GOT3 (cell line): ENCODE data around the gene MYO10.
"Not testable (repeated sequence)": the region's sequence is repeated elsewhere in the genome, so short reads cannot be mapped to it uniquely, and the experiment has no call there.

Source experiments
- DNase-seq: peaks from one replicate; lab custom pipeline; 2025; ENCODE audit warnings: mixed read lengths; lab: John Stamatoyannopoulos, UW

The MYO10 gene

DNA sequence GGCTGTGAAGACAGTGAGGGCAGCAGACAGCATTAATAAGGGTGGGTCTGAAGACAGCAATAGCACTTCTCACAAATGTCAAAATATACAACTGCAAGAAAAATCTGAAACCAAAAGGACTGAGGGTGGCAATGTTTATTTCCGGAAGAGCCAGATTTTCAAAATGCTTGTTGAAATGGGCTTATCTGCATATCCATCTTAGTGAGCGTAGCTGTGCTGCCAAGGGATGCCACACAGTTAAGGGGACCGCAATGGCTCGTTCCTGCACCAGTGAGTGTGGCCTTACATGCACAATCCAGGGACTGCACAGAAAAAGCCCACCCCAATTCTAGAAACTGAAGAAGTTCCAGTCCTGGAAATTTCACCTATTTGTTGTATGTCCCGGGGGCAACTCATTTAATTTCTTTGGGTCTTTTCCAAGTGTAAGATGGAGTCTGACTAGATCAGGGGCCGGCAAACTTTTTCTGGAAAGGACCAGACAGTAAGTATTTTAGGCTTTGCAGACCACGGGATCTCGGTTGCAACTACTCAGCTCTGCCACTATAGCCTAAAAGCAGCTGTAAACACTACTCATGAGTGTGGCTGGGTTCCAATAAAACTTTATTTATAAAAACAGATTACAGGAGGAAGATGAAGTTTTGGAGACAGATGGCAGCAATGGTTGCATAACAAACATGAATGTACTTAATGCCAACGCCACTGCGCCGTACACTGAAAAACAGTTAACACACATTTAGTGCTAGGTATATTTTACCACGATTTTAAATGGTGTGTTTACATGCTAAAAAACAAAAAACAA, 154.1 kb downstream of the MYO10 start:
- DNase-seq: no peak

GRCh38 chr5:16780325-16780724, 155.8 kb downstream of the MYO10 start:
- no peak for DNase-seq

DNA sequence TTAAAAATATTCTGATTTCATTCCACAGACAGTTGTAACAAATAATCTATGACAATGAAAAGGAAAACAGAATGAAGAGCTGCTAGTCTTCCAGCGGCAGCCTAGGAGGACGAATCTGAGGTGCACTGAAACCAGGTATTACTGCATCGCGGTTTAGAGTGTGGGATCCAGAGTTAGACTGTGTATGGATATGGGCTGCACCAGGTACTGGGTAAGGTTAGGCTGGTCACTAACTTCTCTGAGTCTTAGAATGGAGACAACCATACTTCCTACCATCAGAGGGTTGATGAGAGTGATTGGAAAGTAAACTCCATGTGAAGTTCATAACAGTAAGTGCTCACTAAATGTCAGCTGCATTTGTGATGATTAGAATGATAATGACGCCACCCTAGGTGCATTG, 158.7 kb downstream of the MYO10 start:
- no peak for DNase-seq

DNA sequence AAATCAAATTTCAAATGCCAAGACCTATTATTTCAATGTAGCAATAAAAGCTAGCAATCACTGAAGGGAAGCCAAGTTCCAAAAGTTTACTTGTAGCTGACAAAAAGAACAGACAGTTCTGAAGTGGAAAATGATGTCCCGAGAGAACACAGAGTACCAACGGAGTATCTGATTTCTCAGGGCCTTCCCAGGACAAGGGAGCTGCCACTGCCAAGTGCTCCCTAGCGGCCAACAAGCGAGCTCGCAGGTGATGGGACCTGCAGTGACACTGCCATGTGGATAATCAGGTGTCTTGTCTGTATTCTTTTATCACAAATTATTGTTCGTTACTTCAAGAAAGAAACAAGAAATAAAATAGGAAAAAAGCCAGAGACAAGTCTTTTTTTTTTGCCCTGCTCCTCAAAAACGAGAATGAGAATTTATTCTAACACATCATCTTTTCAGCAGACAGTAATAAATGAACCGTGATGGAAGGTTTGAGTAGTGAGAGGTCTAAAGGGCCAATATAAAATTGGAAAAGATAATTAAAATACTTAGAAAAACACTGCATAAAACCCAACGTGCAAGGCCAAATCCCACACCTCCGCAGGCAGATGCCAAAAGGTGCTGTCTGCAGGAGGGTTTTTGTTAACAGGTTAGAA, 159.4 kb downstream of the MYO10 start:
- DNase-seq: no peak

GRCh38 chr5:16774806-16775205, 161.3 kb downstream of the MYO10 start:
- no peak for DNase-seq

DNA sequence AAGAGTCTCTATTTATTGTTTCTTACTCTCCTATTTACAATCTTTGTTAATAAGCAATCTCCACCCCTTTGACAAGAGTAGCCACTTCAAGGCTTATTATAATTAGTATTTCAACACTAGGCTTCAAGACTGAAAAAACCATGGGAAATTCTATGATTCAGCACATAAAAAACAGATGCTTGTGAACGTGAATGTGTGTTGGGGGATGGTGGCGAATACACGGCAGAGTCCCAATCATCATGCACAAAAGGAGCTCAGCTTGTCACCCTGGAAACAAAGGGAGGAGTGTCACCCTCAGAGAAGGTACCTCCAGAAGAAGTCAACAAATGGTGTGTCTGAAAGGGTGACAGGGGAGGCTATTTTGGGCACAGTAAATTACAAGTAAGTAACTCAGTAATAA, 162.1 kb downstream of the MYO10 start:
- DNase-seq: no peak

DNA sequence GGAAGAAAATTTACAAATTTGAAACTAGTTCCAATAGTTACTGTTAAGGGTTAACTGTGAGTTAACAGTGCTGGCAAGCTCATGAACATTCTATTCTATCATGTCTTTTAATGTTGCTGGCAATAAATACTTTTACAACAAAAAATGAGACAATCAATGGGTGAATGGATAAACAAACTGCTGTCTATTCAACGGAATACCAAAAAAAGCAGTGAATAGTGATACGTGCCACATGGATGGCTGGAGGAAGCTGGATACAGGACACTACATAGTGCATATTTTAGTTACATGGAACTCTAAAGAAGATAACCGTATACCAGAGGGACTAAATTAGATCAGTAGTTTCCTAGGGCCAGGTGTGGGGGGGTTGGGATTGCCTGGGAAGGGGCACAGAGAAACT, 163.5 kb downstream of the MYO10 start:
- no peak for DNase-seq

DNA sequence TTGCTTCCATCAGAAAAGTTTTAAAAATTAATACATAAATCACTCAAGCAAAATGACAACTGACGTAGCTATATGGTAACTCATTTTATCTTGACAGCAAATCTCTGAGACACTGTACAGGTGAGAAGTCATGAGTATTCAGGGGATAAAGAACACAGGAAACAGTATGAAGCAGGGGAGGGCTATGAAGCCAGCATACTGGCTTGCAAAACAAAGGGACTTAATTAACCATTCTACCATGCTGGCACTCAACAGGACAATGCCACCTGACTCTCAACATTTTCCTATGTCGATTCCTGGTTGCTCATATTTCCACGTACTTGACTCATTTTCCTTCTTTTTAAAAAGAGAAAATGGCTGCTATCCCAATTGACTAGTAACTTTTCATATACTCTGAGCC, 167.9 kb downstream of the MYO10 start:
- no peak for DNase-seq

GRCh38 chr5:16763211-16763610, 172.9 kb downstream of the MYO10 start:
- no peak for DNase-seq

DNA sequence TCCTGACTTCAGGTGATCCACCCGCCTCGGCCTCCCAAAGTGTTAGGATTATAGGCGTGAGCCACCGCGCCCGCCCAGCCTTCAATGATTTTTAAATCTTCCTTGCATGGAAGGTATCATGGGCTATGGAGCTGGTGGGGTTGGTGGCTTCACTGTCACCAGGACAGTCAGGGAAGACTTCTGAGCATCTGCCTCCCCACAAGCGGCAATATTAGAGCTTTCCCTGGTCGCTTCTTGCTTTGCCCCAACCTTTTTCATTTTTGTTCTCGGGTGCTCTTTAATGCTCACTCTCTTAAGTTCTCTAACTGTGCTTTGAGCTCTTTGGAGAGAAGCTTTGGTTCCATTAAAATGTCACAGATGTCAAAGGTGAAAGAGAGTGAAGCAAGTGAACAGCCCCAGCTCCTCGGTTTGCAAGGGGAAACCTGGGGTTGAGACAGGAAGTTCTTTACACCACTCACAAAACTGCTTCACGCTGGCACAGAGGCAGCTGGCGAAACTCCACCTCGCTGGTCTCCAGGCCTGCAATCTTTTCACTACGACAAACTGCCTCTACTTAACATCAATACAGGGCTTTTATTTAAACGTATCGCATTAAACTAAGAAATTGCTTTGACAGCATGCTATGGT, 176.8 kb downstream of the MYO10 start:
- DNase-seq: no peak

DNA sequence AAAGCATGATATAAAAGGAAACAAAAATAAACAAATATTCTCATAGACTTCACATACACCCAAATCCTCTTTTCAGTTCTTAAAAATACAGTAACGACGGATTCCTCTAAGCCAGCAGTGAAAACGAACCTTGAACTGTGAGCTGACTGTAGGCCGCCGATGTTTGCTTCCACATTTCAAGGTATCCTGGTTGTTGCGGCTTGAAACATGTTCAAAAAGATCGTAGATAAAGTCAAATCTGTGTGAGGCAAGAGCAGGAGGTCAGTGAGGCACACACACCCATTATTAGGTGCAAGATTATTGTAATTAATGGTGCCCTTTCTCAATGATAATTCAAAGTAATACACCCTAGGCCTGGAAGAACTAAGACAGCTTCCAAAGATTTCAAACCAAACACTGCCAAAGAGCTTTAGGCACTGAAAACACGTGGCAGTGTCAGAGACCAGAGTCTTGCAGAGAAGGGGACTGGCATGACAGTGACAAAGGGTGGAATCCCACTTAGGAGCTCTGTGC, 178.0 kb downstream of the MYO10 start:
- no peak for DNase-seq

GRCh38 chr5:16757577-16757976, 178.5 kb downstream of the MYO10 start:
- not testable (repeated sequence) for DNase-seq

- no peak for DNase-seq
These were observed 178.9 kb downstream of the MYO10 start for GRCh38 chr5:16757146-16757545.

GRCh38 chr5:16756692-16757091, 179.4 kb downstream of the MYO10 start:
- no peak for DNase-seq

- DNase-seq: no peak
These were observed 180.4 kb downstream of the MYO10 start for GRCh38 chr5:16755641-16756040.

DNA sequence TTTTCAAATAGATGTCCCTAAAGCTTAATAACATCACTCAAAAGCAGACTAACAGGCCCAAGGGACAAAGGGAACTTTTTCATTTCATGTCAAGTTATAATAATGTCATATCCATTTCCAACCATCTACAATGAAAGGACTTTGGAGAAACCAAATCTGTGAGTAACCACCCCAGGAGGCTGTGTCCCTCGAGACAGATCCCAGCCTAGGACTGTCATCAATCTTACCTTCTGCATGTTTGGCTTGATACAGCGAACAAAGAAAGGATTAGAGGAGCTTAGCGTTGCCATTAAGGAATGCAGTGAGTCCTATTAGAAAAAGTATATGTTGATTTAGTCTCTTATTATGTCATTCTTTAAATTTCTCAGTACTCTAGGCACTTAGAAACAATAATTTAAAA, 181.5 kb downstream of the MYO10 start:
- no peak for DNase-seq

- no peak for DNase-seq
These were observed 182.0 kb downstream of the MYO10 start for GRCh38 chr5:16754086-16754485.

- DNase-seq: no peak
These were observed 185.6 kb downstream of the MYO10 start for GRCh38 chr5:16750445-16750844.

- DNase-seq: no peak
These were observed 186.5 kb downstream of the MYO10 start for GRCh38 chr5:16749626-16750025.

GRCh38 chr5:16744164-16744880, 191.8 kb downstream of the MYO10 start:
- DNase-seq: no peak

DNA sequence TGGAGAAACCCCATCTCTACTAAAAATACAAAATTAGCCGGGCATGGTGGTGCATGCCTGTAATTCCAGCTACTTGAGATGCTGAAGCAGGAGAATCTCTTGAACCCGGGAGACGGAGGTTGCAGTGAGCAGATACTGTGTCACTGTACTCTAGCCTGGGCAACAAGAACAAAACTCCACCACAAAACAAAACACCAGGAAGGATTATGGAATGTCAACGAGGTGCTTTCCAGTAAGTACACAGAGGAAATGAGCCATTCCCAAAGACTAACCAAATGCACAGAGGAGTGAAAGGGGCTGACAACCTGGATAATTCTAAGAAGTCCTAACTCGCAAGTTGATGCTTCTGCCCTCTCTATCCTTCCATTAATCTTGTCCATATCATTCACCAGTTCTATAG, 193.2 kb downstream of the MYO10 start:
- DNase-seq: no peak

DNA sequence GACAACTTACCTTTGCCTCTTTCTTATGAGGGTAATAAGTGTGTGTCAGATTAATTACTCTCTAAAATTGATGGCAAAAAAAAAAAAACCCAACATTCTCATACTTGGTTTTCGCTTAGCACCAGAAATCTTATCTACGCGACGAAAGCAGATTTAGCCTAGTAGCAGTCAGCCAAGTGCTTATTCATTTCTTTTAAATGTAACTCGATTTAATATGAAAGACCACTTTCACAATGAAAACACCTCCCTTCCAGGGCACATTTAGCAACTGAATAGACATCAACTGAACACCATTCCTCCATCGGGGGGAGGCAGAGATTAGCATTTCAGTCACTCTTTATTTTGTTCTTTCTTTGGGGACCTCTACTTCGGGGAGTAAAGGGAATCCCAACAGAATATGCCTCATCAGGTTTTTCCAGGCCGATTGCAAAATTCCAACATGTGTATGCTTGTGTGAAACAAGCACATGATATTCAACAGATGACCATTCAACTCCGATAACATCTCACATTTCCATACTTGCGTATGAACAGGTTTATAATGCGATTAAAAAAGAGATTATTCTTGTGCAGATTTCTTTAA, 195.2 kb downstream of the MYO10 start:
- no peak for DNase-seq
